GM21447 (cell line): ENCODE results near the gene GCSAM.

Source experiments
- ATAC-seq: cut with Tn5 transposase; IDR thresholded peaks from one replicate; pipeline ENCODE4 v1.9.1; 2021; ENCODE audit not compliant: unreplicated experiment

GCSAM gene, protein sequence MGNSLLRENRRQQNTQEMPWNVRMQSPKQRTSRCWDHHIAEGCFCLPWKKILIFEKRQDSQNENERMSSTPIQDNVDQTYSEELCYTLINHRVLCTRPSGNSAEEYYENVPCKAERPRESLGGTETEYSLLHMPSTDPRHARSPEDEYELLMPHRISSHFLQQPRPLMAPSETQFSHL

DNA sequence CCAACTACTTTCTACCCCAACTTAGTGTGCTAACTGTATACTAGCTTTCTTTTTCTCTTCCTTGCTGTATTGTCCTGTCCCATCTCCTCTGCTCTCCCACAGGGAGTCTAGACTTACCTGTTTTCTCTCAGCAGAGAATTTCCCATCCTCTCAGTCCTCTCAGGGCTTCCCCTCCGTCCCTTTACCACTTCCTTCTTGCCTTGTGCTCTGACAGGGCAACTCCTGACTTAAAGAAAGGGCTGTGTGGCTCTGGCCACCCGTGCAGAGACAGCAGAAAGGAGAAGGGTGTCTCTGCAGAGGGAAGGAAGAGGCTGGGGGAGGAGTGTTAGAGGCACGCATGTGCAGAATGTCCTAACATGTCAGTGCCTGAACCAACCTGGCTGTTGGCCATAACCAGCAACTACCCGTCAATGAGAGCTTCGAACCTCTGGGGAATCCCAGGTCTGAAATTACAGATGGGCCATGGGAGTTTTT is at the start of gene GCSAM:
GCSAM (minus strand) TSS at position 274 of the 474 bp plus-strand sequence; CDS start at position 146, 128 bp downstream.
- peak; percentile 66 for ATAC-seq

DNA sequence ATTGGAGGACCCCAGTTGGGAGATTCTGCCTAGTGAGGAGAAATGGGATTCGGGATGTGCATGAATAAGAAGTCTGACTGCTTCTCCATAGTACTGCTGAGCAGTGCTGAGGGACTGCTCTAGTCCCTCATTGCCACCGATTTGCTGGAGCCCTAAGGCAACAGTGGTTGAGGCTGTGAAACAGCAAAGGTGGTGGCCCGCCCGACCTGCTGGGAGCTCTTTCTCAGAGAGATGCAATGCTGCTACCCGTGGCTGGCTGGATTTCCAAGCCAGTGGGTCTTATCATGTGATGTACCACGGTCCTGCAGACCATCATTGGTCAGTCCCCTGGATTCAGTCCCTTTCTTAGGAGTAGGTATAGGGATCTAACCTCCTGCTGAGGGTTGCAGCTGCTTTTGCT is 42.6 kb upstream of the GCSAM start:
- no peak for ATAC-seq

DNA sequence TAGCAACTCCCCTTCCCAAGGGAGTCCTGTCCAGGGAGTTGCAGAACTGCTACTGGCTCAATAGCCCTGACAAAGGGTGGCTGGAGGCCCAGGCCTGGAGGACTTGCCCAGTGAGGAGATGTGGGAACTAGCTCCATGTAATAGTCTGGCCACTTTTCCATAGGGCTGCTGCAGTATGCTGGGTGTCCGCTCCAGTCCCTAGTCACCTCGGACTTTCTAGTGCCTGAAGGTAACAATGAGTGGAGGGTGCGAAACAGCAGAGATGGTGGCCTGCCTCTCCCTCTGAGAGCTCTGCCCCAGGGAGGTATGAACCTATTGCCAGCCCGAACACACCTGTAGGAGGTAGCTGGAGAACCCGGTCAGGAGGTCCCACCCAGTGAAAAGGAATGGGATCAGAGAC is 42.0 kb upstream of the GCSAM start:
- no peak for ATAC-seq

DNA sequence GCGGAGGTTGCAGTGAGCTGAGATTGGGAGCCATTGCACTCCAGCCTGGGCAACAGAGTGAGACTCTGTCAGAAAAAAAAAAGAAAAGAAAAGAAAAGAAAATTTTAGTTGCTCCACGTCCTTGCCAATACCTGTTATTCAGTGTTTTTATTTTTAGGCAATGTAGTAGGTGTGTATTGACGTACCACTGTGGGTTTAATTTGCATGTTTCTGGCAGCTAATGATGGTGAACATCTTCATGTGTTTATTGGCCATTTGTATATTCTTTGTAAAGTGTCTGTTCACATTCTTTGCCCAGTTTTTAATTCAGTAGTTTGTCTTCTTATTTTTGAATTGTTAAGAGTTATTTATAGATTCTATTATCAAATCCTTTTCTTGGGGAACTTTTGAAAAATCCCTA is 38.1 kb upstream of the GCSAM start:
- no peak for ATAC-seq

DNA sequence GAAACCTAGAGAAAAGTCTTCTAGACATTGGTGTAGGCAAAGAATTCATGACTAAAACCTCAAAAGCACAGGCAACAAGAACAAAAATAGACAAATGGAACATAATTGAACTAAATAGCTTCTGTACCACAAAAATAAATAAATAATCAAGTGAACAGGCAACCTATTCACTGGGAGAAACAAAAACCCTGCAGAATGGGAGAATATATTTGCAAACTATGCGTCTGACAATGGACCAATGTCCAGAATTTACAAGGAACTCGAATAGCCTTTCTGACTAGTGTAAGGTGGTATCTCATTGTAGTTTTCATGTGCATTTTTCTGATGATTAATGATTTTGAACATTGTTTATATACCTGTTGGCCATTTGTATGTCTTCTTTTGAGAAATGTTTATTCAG is 37.0 kb upstream of the GCSAM start:
- no peak for ATAC-seq

DNA sequence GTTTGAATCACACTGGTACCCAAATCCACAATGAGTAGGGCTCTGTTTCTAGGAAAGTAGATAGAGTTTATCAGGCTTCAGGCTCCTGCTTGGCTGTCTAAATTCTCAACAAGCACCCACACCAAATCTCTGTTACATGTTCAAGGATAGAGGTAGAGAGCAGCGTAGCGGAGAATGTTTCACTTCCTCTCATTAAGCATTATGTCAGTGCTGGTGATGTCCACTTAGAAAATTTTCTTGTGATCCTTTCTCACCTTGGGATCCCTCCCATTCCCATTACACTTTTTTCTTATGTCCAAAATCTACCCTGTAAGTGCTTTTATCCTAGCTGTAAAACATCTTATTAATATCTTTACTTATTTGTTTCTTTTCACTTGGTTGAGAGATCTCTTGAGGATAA is 34.7 kb upstream of the GCSAM start:
- ATAC-seq, result no peak

DNA sequence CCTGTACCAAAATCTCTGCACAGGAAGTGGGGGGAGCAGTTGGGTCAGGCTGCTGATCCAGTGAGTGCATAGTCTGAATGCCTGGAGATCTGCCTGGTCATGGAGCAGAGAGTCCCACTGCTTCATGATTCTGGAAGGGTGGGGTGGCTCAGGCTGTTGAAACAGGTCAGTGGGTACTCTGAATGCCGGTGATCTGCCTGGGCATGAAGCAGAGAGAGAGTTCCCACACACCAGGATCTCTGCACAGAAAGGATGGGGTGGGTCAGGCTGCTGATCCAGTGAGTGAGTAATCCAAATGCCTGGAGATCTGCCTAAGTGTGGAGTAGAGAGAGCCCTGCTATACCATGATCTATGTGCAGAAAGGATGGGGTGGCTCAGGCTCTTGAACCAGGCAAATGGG is 16.1 kb upstream of the GCSAM start:
- ATAC-seq, result no peak

DNA sequence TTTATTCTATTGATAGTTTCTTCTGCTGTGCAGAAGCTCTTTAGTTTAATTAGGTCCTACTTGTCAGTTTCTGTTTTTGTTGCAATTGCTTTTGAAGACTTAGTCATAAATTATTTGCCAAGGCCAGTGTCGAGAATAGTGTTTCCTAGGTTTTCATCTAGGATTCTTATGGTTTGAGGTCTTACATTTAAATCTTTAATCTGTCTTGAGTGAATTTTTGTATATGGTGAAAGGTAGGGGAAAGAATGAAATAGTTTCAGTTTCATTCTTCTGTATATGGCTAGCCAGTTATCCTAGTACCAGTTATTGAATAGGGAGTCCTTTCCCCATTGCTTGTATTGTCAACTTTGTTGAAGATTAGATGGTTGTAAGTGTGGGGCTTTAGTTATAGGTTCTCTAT is 10.6 kb upstream of the GCSAM start:
- ATAC-seq, result no peak

DNA sequence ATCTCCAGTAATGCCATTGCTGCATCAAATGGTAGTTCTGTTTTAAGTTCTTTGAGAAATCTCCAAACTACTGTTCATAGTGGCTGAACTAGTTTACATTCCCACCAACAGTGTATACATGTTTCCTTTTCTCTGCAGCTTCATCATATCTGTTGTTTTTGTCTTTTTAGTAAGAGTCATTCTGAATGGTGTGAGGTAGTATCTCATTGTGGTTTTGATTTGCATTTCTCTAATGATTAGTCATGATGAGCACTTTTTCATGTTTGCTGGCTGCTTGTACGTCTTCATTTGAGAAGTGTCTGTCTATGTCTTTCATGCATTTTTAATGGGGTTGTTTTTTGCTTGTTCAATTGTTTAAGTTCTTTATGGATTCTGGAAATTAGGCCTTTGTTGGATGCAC is 10.2 kb upstream of the GCSAM start:
- no peak for ATAC-seq

DNA sequence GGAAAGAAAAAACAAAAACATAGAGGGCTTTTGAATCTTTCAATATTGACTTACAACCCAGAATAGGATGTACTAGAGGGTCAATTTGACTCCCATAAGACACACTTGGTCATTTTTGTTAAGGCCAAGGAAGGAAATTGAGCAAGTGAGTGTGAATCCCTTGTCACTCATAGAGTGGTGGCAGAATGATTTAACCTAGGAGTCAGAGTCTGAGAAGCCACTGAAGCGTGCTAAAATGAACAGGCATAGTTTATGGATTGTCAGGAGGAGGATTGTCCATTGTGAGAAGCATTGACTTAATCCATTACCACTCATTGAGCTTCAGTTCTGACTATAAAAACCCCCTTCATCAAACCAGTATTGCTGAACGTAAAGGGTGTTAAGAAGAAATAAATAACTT is 8.2 kb upstream of the GCSAM start:
- no peak for ATAC-seq

DNA sequence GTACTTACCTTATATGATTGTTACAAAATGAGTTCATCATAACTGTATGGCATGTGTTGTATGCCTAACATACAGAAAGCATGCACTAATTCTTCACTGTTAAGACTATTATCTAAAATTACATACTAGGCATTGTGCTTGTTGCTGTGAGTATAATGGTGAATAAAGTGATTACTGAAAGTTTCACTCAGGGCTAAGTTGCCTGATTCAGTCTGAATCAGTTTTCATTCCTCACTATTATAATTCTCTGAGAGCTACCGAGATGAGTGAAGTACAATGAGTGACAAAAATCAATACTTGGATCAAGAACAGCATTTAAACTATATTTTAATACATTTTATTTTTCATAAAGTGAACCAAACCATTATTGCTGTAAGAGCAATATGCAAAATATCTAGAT is 7.5 kb upstream of the GCSAM start:
- no peak for ATAC-seq

DNA sequence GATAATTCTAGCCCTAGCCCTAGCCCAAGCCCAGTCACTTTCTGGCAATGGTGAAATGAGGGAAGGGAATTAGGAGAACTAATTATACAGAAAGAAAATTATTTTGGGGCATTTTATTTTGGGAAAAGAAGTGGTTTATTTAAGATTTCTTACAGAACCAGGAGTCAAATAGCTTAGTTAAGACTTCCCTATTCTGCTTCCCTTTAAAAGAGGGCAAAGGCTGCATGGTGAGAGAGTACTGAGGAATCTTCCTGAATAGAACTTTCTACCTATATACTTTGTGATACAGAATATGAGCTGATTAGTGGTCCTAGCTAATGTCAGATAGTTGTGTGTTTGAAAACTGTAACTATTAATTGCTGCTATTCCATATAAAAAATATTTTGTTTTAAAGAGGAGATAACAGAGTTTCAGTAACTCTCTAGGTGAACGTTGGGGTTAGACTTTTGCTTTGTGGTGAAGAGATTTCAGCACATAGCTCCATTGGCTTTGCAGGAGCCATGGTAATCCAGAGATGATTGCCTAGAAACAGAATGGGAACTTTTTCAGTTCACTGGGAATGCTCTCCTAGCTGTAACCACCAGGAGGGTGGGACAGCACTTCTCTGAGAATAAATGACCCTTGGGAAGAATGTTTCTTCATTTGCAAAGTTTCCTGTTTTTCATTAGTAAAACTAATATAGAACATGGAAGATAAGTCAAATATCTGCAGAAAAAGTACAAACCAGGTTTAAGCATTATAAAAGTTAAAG is 5.3 kb upstream of the GCSAM start:
- ATAC-seq, result no peak

DNA sequence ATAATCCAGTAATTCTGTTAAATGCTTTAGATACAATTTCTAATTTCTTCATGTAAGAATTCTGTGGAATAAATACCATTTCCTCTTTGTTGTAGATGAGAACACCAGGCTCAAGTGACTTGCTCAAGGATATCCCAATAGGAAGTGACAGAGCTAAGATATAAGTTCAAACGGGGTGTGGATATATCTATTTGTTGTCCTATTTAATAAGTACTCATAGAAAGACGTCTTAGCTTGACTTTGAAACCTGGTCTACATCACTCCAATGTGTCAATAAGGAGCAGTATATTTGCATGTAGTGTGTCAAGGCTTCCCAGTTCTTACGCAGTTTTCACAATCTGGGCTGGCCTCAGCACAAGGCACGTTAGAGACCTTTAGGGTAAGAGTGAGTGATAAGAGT is 4.7 kb upstream of the GCSAM start:
- ATAC-seq, result no peak

DNA sequence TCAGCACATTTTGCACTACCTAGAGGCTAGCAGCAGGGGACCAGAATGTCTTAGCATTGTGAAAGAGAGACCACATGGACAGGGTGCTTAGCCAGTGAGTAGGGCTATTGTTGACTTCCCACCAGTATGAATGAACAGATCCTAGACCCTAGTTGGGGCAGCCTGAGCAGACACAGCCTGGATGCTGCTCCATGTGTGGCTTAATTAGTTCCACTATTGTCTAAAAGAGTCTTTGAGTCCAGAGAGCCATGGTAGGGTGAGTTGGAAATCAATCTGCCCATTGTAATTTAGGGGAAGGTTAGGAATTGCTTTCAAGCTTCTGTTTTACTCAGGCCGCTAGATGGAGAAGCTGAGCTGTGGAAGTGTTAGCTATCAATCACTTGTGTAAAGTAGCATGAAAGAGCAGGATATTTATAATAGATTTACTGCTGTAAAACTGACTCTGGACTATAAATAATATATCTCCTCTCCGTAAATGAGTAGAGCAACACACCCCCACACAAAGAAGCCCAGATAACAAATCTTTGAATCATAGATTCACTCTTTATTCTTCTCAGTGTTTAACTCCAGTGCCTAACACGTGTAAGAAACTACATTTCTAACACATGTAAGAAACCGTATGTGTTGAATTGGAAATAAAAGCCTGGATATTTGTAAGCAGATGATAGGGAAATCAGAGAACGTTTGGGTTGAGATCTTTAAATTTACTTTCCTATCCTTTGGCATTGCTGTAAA is 4.1 kb upstream of the GCSAM start:
- ATAC-seq, result no peak

DNA sequence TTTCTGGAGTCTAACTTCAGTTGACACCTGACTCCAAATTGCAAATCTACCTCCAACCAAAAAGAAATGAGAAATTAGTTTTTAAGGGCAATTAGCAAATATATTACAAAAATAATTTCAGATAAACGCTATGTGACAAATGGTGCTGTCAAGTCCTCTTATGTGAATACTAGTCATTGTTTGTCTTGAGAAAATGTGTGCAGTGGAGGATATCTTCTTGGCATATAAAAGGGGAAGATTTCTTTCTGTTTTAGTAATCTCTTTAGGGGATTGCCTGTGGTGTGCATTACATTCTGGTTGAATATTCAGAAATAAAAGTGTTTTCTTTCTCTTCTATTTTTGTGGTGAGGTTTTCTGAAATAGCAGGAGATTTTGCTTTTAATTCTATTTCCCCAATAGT is 3.0 kb upstream of the GCSAM start:
- ATAC-seq, result no peak

DNA sequence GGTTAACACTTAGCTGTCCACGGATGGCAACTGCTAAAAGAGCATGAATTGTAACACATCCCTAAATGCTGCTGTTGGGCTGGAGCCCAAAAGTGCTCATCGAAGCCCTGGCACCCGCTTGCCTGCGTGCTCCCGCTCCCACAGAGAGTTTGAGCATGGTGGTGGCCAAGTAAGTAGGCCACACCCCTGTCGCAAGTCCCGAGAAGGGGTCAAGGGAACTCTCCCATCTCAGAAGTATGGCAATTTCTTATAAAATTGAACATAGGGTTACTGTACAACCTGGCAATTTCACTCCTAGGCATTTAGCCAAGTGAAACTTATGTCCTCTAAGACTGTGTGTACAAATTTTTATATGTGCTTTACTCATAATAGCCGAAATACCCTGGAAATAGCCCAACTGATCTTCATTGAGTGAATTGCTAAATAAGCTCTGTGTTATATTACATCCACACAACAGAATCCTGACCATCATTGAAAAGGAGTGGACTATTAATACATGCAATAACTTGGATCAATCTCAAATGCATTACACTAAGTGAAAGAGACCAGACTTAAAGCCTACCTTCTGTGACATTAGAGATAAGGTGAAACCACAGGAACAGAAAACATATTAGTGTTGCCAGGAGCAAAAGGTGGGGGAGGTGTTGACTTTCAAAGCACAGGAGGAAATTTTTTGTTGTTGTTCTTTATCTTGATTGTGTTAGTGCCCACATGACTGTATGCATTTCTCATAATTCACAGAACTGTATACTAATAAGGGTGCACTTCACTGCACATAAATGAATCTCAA is 1.5 kb upstream of the GCSAM start:
- no peak for ATAC-seq

DNA sequence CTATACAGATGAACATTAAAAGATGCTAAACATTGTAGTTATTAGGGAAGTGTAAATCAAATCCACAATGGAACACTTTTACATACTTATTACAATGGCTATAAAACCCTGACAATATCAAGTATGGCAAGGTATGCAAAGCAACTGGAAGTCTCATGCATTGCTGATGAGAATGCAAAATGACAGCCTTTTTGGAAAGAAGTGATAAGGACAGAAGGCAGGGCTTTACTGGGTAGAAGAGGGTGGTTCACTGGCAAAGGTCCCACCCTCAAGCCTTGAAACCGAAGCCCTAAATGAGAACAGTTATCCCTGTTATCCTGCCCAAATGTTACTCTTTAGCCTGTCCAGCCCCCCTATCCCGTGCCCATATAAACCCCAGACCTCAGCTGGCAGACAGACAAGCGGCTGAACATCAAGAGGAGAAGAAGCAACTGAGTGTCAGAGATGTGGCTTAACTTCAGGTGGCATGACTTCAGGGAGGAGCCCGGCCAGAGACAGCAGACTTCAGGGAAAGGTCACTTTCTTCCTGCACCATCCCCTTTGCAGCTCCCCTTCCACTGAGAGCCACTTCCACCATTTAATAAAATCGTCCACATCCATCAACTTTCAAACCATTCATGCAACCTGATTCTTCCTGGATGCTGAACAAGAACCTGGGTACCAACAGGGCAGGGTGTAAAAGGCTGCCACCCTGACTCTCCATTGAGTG is 732 bp upstream of the GCSAM start:
- ATAC-seq, result no peak

DNA sequence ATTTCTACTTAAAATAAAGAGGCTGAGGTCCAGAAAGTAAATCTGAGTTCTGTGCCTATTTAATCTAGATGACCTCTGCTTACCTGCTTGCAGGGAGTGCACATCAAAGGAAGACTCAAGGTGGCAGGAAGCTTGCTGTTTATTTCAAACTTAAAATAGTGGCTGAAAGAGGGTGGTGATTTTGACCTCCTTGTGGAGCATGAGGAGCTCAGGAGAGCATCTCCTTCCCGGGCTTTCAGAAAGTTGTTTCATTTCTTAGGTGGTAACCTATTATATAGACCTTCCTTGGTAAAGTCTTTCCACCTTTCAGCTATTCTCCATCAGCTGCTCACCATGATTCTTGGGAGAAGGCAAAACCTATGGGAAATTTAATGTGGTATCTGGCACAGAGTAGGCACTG is 494 bp downstream of the GCSAM start:
- ATAC-seq, result peak; percentile 0

DNA sequence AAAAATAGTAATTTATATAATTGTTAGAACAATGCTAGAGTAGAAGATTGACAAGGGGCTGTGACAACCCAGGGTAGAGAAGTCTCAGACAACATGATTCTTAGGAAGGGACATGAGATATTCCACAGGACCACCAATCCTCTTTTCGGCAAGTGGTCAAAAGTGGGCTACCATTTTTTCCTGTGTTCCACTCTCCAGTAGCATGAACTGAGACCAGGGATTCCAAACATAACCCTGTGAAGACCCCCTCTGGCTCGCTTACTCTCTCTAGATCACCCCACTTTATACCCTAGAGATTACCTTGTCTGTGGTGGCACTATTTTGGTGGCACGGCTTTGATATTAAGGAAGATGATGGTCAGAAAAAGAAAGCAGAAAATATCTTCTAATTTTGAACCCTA is 960 bp downstream of the GCSAM start:
- ATAC-seq, result no peak

DNA sequence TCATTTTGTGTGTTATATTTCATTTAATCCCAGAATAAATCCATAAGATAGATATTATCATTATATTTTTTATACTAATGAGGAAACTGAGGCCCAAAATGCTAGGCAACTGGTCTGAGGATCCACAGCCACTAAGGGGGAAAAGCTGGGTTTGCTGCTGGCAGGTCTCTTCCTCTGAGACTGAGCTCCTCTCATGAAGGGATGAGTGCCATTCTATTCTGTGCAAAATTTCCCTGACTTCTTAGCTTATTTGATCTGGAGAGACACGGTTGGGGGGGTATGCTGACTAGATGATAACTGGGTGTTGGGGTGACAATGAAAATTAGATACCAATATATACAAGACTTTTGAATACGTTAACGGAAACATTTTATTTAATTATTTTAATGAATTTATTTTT is 1.9 kb downstream of the GCSAM start:
- no peak for ATAC-seq

DNA sequence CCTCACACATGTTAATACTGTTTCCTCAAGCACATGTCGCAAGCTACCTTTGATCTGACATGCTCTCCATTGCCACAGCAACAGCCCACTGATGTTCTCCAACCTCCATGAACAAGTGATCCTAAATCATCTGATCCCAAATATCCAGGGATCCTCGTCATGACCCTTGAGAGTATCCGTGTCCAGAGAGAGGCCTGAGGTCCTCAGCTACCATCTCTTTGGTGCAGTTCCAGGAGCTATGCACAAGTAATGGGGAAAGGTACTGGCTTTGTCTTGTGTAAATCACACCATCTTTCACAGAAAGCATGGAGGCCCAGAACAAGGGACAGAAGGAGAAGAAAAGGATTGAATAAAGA is 2.4 kb downstream of the GCSAM start:
- no peak for ATAC-seq
